HG02588 (cell line): Measurements from ENCODE around the gene GCM1.

Experiments
- ATAC-seq: cut with Tn5 transposase; IDR thresholded peaks from one replicate; pipeline ENCODE4 v1.9.1; 2021; ENCODE audit warnings: mild to moderate bottlenecking, moderate library complexity; ENCODE audit not compliant: unreplicated experiment

Gene GCM1

GRCh38 chr6:53109612-53110011 lies 39.0 kb downstream of the GCM1 start:
- ATAC-seq: peak; percentile 55

- no peak for ATAC-seq
Measured at GRCh38 chr6:53107091-53107490, 41.5 kb downstream of the GCM1 start.

- ATAC-seq: no peak
Measured at GRCh38 chr6:53104916-53105315, 43.7 kb downstream of the GCM1 start.

GRCh38 chr6:53103993-53104675 lies 44.5 kb downstream of the GCM1 start:
- ATAC-seq: no peak

- ATAC-seq: no peak
Measured at GRCh38 chr6:53101006-53101405, 47.6 kb downstream of the GCM1 start.

GRCh38 chr6:53100561-53100960 lies 48.1 kb downstream of the GCM1 start:
- ATAC-seq: no peak

GRCh38 chr6:53095716-53096115 lies 52.9 kb downstream of the GCM1 start:
- no peak for ATAC-seq

GRCh38 chr6:53095270-53095669 lies 53.4 kb downstream of the GCM1 start:
- ATAC-seq: no peak

- ATAC-seq: no peak
Measured at GRCh38 chr6:53090576-53090975, 58.1 kb downstream of the GCM1 start.

- no peak for ATAC-seq
Measured at GRCh38 chr6:53089948-53090347, 58.7 kb downstream of the GCM1 start.

- no peak for ATAC-seq
Measured at GRCh38 chr6:53086302-53086701, 62.3 kb downstream of the GCM1 start.

- ATAC-seq: no peak
Measured at GRCh38 chr6:53080813-53081212, 67.8 kb downstream of the GCM1 start.
